GM12874 (cell line): Measurements from ENCODE around the gene PRKN.

Experiments used
- CTCF ChIP-seq: IDR thresholded peaks from 2 replicates; pipeline ENCODE4 v1.5.1; 2011; ENCODE audit warnings: low read depth, mild to moderate bottlenecking, control low read depth, low read length, moderate library complexity; ENCODE audit not compliant: insufficient read depth

PRKN gene

DNA sequence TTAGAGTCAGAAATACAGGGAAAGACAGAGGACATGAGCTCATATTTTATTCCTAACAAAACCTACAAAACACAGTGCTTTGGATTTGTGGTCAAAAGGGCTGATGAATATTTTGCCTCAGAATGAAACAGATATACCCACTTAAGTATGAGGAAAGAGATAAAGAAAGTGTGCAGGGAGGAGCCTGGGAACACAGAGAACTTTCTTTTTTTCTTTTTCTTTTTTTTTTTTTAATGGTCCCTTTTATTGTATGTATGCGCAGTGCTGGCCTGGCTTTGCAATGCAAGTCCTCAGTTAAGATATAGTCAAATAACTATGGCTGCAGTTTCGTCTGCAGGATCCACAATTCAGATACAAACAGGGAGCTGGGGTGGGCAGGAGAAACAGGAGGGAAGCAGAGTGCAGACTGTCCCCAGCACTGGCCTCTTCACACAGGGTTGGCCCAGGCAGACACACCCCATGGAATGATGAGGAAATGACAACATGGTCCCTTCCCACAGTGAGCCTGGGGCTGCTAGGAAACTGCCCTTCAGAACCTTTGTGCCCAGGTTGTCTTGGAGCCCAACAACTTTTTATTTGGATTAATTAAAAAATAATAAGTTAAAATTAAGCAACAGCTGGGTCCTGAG lies 823.9 kb downstream of the PRKN start:
- TF ChIP-seq CTCF: no peak

DNA sequence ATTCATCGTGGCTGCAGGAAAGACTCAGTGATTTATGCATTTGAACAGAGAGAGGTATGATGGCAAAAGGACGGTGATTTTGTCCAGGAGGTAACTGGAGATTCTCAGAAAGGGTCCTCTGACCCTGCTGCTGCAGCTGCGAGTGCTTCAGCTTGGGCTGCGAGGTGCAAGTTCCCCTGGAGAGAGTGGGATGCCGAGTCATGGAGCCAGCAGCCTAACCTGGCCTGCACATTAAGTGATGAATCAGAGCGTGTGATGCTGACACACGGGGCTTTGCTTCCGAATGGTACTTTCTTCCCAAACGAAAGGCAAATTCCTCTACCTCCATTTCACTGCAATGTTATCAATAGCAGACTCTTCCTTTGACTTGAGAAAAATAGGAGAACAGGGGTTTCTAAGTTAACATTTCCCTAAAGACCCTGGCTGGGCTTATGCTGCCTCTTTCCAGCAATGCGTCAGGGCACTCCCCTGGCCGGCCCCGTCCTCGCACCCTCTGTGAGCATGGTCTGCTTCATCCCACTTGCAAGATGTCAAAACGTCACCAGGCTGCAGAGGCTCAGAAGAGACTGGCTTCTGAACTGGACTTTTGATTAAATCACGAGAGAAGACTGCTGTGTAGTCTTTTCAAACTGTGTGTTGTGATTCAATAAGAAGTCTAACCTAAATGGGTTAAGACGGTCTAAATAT lies 825.7 kb downstream of the PRKN start:
- TF ChIP-seq CTCF: no peak

- TF ChIP-seq CTCF: no peak
These were observed 833.1 kb downstream of the PRKN start for GRCh38 chr6:161894436-161894835.

DNA sequence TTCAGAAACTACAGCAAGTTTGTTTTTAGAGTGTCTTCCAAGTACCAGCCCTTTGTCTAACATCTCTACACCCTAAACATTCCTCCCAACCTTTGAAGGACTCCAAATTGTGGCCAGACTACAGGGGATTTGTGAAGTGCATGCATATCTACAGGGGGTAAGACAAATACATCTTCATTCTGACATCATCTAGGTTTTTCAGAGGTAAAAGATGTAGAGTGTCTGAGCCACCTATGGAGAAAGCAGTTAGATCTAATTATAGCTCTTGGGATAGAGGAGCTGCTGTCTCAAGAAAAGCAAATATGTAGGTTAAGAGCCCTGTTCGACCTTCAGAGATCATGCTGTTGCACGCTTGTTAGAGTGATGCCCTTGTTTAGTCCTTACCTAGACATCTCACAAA lies 836.0 kb downstream of the PRKN start:
- no peak for TF ChIP-seq CTCF

- TF ChIP-seq CTCF: no peak
These were observed 836.7 kb downstream of the PRKN start for GRCh38 chr6:161890832-161891297.

GRCh38 chr6:161890133-161890831 lies 837.3 kb downstream of the PRKN start:
- TF ChIP-seq CTCF: no peak

GRCh38 chr6:161889324-161889723 lies 838.2 kb downstream of the PRKN start:
- TF ChIP-seq CTCF: no peak
